GM21825 (cell line): ENCODE results near the gene PGF.

Experiments
- ATAC-seq: cut with Tn5 transposase; IDR thresholded peaks from one replicate; pipeline ENCODE4 v1.9.1; 2021; ENCODE audit warnings: mild to moderate bottlenecking, moderate library complexity; ENCODE audit not compliant: unreplicated experiment

The PGF gene

GRCh38 chr14:74921053-74921620 lies 34.3 kb downstream of the PGF start:
- ATAC-seq: no peak

- ATAC-seq: no peak
Observed at GRCh38 chr14:74920281-74920680, 35.1 kb downstream of the PGF start.

- no peak for ATAC-seq
Observed at GRCh38 chr14:74919421-74920165, 35.8 kb downstream of the PGF start.

- ATAC-seq: no peak
Observed at GRCh38 chr14:74918380-74918779, 37.0 kb downstream of the PGF start.

GRCh38 chr14:74917646-74918081 lies 37.7 kb downstream of the PGF start:
- no peak for ATAC-seq

GRCh38 chr14:74917178-74917543 lies 38.2 kb downstream of the PGF start:
- ATAC-seq: no peak

GRCh38 chr14:74915826-74916225 lies 39.6 kb downstream of the PGF start:
- no peak for ATAC-seq

- ATAC-seq: no peak
Observed at GRCh38 chr14:74915426-74915825, 40.0 kb downstream of the PGF start.

GRCh38 chr14:74913986-74914573 lies 41.3 kb downstream of the PGF start:
- no peak for ATAC-seq

- no peak for ATAC-seq
Observed at GRCh38 chr14:74913393-74913910, 41.9 kb downstream of the PGF start.

GRCh38 chr14:74912801-74913200 lies 42.6 kb downstream of the PGF start:
- ATAC-seq: no peak

- no peak for ATAC-seq
Observed at GRCh38 chr14:74912111-74912510, 43.3 kb downstream of the PGF start.

- no peak for ATAC-seq
Observed at GRCh38 chr14:74911704-74912103, 43.7 kb downstream of the PGF start.

- ATAC-seq: no peak
Observed at GRCh38 chr14:74911221-74911620, 44.2 kb downstream of the PGF start.

- ATAC-seq: no peak
Observed at GRCh38 chr14:74910556-74910955, 44.8 kb downstream of the PGF start.

- ATAC-seq: no peak
Observed at GRCh38 chr14:74909911-74910310, 45.5 kb downstream of the PGF start.

- ATAC-seq: no peak
Observed at GRCh38 chr14:74909501-74909900, 45.9 kb downstream of the PGF start.

GRCh38 chr14:74908861-74909341 lies 46.5 kb downstream of the PGF start:
- ATAC-seq: no peak

GRCh38 chr14:74907744-74908143 lies 47.7 kb downstream of the PGF start:
- no peak for ATAC-seq

GRCh38 chr14:74906925-74907521 lies 48.4 kb downstream of the PGF start:
- no peak for ATAC-seq

- ATAC-seq: no peak
Observed at GRCh38 chr14:74905595-74906142, 49.7 kb downstream of the PGF start.
